GM21786 (cell line): ENCODE results near the gene ICAM3.
"Not testable (repeated sequence)": the region's sequence is repeated elsewhere in the genome, so short reads cannot be mapped to it uniquely, and the experiment has no call there.

Experiments used
- ATAC-seq: cut with Tn5 transposase; IDR thresholded peaks from one replicate; pipeline ENCODE4 v1.9.1; 2021; ENCODE audit not compliant: unreplicated experiment

Gene ICAM3, protein sequence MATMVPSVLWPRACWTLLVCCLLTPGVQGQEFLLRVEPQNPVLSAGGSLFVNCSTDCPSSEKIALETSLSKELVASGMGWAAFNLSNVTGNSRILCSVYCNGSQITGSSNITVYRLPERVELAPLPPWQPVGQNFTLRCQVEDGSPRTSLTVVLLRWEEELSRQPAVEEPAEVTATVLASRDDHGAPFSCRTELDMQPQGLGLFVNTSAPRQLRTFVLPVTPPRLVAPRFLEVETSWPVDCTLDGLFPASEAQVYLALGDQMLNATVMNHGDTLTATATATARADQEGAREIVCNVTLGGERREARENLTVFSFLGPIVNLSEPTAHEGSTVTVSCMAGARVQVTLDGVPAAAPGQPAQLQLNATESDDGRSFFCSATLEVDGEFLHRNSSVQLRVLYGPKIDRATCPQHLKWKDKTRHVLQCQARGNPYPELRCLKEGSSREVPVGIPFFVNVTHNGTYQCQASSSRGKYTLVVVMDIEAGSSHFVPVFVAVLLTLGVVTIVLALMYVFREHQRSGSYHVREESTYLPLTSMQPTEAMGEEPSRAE

DNA sequence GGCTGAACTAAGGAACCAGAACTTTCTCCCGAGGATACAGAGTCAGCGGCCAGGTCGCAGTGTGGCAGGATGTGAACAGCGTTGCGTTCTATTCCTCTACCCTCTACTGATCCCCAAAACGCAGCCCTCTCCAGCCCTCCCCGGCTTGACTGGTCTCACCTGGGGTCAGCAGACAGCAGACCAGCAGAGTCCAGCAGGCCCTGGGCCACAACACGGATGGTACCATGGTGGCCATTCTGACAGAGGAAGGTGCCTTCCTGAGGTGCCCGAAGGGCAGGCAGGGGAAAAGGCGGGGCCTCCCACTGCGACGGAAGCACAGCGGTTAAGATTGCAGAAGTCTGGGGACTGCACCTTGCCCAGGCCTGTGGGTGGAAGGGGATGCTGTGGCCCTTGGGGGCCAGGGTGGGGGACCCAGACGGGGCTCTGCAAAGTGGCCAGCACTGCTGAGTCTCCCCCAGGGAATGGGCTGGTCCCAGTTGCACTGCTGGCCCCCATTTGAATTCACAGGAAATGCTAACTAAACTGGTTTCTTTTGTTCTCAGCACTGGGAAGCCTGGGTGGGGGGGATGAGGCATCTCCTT, at the start of gene ICAM3:
TSS of gene ICAM3 (minus strand) at position 245 of the 581 bp plus-strand sequence. CDS start at position 235, 10 bp downstream.
- peak; percentile 79 for ATAC-seq

DNA sequence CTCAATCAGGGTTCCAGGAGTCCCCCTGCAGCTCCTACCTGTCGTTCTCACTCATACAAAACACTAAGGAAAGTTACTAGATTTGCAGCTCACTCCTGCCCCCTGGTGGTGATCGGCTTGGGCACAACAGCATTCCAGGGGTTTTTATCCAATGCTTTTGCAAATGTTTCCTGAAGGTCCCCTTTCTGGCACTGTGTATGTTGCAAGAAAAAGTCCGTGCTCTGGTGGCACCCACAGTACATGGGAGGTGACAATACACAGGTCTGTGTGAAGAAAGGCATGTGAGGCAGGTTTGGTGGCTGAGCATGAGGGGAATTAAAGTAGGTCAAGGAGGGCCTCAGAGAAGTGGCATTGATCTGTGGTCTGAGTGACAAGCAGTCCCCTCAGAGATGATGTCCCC, 49.5 kb upstream of the ICAM3 start:
- ATAC-seq: no peak

DNA sequence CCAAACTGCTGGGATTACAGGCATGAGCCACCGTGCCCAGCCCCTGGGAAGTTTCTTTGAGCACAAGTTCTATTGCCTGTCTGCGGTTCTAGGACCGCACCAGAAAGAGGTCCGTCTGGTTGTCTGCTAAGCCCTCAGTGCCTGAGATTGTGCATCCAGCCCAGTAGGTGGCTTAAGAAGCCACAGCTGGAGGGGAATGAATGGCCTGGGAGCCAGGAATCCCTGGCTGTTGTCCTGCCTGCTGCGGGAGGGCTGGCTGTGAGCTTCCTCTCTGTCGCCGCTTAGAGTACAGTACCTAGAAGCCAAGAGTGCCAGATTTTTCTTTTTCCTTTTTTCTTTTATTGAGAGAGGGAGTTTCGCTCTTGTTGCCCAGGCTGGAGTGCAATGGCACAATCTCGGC, 45.2 kb upstream of the ICAM3 start:
- ATAC-seq: no peak

DNA sequence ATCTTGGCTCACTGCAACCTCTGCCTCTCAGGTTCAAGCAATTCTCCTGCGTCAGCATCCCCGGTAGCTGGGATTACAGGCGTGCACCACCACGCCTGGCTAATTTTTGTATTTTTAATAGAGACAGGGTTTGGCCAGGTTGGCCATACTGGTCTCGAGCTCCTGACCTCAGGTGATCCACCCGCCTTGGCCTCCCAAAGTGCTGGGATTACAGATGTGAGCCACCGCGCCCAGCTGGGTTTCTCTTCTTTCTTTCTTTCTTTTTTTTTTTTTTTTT, 43.7 kb upstream of the ICAM3 start:
- ATAC-seq: not testable (repeated sequence)

DNA sequence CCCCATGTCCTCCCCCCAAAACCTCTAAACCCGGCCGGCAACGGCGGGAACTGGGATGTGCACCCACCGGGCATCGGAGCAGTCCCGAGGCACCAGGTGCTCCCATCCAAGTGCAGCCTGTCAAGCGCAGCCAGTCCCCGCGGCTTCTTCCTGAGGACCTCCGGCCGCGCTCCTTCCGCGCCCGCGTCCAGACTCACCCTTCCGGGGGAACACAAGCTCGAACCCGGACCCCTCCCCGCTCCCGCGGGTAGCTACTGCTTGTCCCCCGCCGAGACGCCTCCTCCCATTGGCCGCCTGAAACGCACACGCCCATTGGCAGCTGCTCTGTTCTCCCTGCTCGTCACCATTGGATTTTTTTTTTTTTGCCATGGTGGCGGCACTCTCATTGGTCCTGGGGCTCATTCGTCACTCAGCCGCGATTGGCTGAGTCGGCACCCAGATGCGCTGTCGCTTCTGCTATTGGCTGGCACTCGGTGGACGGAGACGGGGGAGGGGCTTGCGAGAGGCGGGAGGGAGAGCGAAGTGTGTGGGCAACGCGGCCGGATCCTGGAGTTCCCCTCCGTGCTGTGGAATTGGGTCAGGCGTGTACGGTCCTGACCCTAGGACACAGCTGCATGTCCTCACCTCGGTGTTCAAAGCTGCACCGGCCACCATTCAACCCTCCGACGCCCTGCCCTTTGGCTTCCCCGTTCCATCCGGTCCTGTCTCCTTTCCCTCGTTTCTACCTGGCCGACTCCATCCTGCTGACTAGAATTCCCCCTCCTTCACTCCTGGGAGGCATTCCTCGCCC, 41.1 kb upstream of the ICAM3 start, which contains the start of gene TYK2:
TSS of gene TYK2 (minus strand) at position 260 of the 790 bp plus-strand sequence. CDS start 2,166 bp downstream, outside the sequence.
- peak; percentile 92 for ATAC-seq

DNA sequence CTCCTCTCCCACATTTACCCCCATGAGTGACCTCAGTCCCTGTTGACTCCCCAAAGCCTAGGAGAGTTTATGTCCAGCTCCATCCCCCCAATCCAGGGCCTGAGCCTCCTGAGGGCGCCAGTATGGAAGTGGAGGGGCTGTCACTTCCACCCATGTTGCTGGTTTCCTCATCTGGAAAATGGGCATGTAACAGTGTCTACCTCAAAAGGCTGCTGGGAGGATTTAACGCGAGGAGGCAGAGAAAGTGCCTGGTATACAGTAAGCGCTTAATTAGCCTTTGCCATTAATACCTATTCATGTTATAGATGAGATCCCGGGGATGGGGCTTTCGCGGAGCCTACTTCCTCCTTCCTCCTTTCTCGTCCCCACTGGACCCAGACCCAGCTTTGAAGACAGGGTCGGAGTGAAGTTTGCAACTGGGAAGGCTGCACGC, 40.5 kb upstream of the ICAM3 start:
- no peak for ATAC-seq

DNA sequence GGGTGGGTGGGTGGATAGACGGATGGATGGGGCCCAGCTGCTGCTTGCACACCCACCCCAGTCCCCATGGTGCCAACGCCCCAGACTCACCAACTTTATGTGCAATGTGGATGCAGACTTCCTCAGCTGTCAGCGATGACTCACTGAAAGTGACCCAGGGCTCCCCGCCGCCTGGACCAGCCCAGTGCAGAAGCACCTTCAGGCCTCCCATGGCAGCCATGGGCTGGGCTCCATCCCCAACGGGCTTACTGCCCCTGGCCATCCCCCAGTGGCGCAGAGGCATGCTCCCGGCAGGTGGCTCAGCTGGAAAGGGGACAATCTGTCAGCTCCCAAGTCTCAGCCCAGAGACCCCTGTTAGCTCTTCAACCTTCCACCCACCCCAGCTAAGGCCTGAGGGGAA, 38.7 kb upstream of the ICAM3 start:
- ATAC-seq: no peak

DNA sequence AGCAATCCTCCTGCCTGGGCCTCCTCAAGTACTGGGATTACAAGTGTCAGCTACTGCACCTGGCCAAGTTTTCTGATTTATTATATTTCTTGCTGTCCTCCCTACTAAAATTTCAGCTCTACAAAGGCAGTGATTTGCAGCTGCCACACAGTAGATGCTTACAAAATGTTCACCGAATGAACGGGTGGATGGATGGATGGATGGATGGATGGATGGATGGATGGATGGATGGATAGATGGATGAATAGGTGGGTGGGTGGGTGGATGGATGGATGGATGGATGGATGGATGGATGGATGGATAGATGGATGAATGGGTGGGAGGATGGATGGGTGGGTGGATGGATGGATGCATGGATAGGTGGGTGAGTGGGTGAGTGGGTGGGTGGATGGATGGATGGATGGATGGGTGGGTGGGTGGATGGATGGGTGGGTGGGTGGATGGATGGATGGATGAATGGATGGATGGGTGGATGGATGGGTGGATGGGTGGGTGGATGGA, 37.8 kb upstream of the ICAM3 start:
- not testable (repeated sequence) for ATAC-seq

DNA sequence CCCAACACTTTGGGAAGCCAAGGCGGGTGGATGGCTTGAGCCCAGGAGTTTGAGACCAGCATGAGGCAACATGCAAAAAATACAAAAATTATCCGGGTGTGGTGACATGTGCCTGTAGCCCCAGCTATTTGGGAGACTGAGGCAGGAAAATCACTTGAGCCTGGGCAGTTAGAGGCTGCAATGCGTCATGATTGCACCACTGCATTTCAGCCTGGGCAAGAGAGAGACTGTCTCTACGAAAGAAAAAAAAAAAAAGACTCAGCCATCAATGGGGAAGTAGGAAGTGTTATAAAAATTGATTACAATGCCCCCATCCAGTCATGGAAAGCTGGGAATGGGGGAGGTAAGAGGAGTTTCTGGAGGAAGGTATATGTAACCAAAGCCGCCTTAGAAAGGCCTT, 35.5 kb upstream of the ICAM3 start:
- no peak for ATAC-seq

DNA sequence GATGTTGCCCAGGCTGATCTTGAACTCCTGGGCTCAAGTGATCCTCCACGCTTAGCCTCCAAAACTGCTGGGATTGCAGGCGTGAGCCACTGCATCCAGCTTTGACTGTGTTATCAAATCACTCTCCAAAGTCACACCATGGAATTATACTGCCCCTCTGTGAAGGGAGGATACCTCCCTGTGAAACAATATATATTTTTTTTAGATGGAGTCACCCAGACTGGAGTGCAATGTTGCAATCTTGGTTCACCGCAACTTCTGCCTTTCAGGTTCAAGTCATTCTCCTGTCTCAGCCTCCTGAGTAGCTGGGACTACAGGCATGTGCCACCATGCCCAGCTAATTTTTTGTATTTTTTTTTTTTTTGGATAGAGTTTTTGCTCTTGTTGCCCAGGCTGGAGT, 33.3 kb upstream of the ICAM3 start:
- ATAC-seq: no peak

DNA sequence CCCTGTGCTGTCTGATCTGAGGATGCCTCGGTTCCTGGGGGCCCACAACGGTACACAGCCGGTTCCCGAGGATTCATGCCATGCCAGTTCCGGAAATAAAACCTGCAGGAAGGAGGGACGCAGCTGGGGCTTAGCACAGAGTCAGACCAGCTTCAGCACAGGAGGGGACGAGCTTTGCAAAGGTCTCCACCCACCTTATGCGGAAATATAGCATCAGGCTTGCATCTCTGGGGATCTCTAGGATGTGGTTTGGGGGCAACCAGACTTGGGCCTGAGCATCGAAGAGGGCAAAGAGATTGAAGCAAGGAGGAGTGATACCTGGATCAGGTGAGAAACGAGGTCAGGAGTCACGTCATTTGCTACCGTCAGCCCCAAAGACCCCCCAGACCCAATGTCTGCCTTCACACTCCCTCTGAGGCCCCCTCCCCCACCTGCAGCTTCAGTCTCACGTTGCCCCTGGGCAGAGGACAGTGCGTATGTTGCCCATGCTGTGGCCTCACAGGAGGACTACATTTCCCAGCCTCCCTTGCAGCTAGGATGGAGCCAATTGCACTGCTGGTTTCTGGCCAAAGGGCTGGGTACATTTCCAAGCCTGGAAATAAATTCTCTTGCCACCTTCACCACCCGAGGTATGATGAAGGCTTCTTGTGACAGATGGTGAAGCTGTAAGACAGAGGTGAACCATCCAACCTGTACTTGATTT, 28.8 kb upstream of the ICAM3 start:
- ATAC-seq: no peak

DNA sequence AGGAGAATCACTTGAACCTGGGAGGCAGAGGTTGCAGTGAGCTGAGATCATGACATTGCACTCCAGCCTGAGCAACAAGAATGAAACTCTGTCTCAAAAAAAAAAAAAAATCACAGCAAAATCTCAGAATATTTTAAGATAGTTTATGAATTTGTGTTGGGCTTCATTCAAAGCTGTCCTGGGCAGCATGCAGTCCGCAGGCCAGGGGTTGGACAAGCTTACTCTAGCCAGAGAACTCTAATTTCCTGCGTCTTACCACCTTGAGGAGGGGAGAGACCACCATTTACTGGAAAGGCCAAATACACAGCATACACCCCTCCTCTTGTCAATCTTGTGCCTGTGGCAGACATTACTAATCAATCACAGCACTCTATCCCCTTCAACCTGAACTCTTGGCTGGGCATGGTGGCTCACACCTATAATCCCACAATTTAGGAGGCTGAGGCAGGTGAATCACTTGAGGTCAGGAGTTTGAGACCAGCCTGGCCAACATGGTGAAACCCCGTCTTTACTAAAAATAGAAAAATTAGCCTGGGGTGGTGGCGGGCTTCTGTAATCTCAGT, 27.6 kb upstream of the ICAM3 start:
- ATAC-seq: not testable (repeated sequence)

DNA sequence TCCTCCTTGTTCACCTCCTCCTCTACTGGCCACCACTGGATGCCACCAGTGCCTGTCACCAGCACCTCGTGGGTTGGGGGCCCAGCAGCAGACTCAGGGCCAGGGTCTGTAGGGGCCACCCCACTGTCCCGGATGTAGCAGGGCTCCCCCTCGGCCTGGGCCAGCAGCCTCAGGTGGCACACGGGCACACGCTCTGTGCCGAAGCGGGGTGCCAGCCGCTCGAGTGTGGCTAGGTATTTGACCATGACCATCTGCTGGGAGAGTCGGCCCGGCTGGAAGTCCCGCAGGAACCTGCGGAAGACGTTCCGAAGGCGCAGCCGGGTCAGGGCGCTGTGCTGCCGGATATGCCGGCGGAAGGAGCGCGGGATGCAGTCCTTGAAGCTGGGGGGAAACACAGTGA, 26.1 kb upstream of the ICAM3 start:
- ATAC-seq: no peak

DNA sequence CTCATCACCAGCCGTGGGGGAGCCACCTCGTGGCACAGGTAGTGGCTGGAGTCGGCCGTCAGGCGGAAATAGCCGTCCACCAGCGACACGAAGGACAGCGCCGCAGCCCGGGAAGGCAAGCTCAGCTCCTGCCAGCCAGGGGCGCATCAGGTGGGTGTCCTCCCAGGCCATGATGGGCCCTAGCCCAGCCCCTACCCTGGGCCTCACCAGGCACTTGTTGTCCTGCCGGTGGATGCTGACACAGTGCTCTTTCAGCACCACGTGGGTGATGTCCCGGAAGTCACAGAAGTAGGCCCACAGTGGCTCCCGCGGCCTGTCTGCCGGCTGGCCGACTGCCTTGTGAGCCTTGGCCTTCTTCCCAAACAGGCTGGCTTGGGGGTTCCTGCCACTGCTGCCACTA, 25.2 kb upstream of the ICAM3 start:
- no peak for ATAC-seq

DNA sequence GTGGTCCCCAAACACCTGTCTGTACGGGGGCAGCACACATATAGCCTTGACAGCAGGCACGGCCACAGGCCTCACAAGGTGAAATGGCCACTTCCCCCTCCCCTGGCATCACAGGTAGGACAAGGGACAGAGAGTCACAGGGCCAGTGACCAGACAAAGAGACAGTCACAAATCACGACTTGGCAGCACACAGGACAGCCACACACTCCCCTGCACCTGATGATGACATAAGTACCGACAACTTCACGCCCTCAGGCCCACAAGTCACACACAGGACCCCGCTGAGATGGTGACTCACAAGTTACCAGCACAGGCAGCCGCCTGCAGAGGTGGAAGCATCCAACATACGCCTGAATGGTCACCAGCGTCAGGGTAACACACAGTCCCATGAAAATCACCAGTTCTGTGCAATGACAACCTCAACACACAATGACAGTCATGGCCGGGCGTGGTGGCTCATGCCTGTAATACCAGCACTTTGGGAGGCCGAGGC, 24.4 kb upstream of the ICAM3 start:
- no peak for ATAC-seq

DNA sequence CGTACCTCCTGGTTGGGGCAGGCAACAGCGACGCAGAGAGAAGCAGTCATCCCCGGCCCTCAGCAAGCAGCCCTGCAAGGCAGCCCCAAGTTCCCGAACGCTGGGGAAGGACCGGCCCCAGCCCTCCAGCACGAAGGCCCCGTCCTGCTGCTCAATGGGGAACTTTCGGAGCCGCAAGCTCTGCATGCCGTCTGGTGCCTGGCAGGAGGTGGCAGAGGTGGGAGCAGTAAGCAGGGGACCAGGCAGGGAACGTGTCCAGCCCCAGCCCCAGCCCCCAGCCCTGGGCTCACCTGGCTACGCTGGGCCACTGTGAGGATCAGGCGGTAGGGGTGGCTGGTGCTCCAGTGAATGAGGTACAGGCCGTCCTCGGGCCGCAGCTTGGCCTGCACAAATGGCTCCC, 22.8 kb upstream of the ICAM3 start:
- ATAC-seq: no peak

DNA sequence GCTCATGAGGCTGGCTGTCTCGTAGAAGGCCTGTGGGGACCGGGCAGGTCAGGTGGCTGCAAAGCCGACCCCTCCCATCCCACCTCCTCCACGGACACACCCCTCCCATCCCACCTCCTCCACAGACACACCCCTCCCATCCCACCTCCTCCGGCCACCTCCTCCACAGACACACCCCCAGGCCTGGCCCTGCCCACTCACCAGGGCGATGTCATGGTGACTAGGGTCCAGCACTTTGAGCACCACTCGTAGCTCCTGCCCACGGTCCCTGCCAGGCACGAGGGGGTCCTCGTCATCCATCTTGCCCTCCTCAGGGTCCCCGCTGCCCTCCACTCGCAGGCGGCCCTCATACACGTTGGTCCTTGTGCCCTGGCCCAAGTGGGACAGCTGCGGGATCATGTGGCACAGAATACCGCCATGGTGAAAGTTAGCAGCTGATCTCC, 22.2 kb upstream of the ICAM3 start:
- no peak for ATAC-seq

DNA sequence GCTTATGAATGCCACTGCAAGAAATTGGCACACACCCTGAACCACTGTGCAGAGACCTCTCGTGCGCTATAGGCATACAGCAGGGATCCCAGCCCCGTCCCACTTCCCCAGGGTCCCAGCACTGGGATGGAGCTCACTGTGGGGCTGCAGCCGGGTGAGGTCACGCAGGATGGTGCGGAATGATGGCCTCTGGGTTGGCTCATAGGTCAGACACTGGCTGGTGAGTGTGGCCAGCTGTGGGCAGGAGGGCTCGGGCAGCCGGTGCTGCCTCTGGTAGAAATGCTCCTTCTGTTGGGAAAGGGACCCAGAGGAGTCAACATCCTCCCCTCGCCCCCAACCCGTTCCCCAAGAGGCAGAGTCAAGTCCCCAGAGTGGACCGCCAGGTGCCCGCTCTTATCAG, 17.0 kb upstream of the ICAM3 start:
- no peak for ATAC-seq

DNA sequence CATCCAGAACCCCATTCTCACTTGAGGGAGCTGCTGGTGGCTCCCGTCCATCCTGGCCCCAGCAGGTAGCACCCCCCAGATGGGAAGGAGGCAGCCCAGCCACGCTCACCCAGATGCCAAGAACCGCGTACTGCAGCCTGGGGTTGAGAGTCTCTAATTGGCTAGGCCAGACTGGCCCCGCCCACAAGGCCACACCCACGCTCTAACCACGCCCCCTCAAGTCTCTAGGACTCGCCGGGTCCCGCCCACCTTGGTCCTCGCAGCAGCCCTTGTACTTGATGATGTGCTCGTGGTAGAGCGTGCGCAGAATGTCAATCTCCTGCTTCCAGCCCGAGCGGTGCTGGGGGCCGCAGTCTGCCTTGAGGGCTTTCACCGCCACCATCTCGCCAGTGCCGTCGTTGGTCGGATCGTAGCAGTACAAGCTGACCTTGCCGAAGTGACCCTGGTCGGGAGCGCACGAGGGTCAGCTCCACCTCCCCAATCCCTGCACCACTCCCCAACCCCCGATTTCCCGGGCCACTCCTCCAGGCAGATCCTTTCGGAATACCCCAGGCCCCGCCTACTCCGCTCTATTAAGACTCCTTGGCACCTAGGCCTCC, 14.5 kb upstream of the ICAM3 start:
- ATAC-seq: no peak
